NK-92 (cell line): ENCODE results near the gene ZNF853.
A peak's percentile ranks its signal among the peaks of the same experiment; 100 is the strongest.
"Not testable (repeated sequence)": the region's sequence is repeated elsewhere in the genome, so short reads cannot be mapped to it uniquely, and the experiment has no call there.

Source experiments
- DNase-seq: peaks from one replicate; lab custom pipeline; 2025; ENCODE audit not compliant: unreplicated experiment; lab: John Stamatoyannopoulos, UW

Gene ZNF853

DNA sequence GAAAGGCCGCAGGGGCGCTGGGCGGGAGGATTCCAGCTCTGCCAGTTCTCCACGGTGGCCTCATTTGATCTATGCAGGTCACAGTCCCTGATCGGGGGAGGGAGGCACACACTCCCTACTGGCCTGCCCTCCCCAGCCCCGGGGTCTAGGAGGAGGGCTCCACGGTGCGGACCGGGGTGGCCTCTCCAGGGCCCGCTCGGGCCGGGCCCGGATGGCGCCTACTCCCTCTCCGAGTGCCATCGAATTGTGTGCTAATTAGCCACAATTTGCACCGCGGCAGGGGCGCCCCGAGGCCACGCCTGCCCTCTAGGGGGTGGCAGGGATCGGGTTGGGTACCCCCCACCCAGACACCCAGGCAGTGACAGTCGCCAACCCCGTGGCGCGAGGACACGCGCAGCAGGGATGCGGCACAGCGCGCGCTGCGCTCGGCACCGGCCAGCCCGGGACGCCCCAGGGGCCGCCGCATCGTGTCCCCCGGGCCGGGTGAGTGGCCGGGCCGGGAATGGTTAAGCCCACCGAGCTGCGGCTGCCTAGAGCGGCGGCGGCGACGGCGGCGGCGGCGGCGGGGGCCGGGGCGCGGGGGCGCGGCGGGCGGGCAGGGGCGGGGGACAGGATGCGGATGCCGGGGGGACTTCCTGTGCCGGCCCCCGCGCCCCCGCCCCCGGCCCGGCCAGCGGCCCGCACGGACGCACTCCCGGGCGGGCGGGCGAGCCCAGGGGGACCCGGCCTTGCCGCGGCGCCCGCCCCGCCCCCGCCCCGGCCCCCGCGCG is at the start of gene ZNF853:
TSS of gene ZNF853 (plus strand) at position 658 of the 770 bp plus-strand sequence. CDS start 565 bp downstream, outside the sequence.
- no peak for DNase-seq

DNA sequence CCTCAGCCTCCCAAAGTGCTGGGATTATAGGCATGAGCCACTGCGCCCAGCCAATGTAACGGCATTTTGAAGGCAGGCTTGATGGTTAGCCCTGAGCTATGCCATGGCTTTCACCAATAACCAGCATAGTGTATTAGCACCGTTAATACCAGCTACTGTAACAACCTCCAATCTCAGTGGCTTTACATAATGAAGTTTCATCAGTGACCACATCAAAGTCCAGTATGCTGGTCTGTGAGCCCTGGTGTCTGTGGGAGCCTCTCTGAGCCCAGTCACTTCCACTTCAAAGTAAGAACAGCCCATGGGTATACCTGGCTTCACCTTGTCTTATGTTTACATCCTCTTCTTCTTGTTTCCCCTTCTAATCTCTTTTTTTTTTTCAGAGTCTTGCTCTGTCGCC is 49.8 kb upstream of the ZNF853 start:
- no peak for DNase-seq

DNA sequence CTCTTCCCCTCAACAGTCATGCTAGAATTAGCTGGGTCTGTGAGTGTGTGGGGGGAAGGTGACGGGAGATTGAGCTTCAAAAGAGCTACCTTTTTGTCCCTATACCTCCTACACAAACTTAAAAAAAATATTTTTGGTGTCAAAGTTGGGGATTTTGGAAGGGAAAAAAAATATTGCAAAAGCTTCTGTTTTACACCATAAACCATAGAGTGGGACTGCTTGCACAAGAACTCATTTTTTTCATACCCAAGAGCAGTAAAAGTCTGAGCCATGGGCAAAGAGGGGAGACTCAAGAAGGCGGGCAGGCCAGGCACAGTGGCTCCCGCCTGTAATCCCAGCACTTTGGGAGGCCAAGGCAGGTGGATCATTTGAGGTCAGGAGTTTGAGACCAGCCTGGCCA is 47.5 kb upstream of the ZNF853 start:
- no peak for DNase-seq

DNA sequence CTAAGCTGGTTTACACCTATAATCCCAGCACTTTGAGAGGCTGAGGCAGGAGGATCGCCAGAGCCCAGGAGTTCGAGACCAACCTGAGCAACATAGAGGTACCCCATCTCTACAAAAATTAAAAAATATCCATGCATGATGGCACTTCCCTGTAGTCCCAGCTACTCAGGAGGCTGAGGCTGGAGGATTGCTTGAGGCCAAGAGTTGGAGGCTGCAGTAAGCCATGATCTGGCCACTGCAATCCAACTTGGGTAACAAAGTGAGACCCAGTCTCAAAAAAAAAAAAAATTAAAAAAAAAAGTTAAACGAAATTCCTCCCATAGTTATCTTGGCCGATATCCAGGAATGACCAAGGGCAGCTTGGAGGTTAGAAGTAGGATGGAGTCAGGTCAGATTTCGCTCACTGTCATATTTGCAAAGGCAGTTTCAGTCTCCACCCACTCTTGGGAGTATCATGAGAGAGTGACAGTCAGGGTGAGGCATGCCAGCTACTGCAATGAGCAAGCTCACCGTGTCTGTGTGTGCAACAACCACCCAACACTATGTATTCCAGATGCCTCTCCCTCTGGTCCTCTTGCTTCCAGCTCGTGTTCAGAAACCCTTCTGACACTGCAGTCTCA is 44.1 kb upstream of the ZNF853 start:
- no peak for DNase-seq

DNA sequence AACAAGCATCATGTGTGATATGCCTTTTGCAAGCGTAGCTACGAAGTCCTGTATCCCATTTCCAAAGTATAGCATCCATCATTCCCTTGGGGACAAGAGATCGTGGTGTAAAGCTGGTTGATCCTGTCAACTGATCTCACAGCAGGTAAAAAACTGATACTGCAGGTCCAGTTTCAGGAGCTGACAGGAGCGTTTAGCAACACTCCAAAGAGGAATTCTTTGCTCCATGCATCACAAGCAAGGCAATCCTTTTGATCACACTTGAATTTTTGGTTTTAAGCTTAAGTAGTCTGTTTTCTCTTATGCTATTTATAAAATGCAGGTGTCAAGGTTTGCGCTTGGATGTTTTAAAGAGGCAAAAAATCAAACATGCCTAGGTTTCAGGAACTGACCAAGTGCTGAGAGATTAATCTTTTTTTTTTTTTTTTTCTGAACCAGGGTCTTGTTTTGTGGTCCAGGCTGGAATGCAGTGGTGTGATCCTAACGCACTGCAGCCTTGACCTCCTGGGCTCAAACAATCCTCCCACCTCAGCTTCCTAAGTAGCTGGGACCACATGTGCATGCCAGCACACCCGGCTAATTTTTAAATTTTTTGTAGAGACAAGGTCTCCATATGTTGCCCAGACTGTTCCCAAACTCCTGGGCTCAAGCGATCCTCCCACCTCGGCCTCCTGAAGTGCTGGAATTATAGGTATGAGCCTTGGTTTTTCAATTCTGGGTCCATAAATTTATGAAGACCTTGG is 40.0 kb upstream of the ZNF853 start:
- DNase-seq, result no peak

DNA sequence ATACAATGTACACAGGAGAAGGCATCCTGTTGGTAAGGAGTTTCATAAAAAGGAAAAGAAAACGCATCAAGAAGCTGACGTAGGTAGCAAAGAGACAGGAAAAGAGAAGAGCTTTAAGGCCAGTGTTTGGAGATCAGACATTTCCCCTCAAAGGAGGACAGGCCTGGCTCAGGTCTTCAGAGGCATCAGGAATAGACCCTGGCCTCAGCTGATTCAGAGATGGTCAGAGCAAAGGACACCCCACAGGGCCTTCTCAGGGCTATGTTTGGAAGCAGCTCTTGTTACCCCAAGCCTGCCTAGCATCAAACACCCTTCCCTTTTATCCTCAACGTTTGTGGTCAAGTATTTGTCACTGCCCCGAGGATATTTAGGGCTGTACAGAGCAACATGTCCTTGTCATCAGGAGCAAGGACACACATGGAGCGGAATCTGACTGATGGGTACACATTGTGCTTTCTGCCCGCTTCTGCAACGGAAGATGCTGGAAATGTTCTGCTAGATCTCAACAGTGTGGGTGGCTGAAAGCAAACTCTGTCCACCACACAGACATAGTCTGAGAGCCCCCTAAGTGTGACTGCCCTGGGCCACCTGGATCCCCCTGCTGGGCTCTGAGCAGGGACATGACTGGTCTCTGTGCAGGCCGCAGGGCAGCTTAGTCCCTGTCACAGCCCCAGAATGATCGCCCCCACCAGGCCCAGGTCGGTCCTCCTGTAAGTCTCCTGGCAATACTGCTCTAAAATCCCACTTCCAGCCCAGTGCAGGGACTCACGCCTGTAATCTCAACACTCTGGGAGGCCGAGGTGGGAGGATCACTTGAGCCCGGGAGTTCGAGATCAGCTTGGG is 39.2 kb upstream of the ZNF853 start:
- no peak for DNase-seq

DNA sequence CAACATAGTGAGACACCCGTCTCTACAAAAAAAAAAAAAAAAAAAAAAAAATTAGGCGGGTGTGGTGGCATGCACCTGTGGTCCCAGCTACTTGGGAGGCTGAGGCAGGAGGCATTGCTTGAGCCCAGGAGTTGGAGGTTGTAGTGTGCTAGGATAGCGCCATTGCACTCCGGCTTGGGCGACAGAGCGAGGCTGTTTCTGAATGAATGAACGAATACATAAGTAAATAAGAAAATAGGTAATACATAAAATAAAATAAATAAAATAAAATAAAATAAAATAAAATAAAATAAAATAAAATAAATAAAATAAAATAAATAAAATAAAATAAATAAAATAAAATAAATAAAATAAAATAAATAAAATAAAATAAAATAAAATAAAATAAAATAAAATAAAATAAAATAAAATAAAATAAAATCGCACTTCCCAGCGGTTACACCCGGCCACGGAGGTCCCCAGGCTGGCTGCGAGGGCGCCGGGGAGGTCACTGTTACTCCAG is 38.5 kb upstream of the ZNF853 start:
- not testable (repeated sequence) for DNase-seq

DNA sequence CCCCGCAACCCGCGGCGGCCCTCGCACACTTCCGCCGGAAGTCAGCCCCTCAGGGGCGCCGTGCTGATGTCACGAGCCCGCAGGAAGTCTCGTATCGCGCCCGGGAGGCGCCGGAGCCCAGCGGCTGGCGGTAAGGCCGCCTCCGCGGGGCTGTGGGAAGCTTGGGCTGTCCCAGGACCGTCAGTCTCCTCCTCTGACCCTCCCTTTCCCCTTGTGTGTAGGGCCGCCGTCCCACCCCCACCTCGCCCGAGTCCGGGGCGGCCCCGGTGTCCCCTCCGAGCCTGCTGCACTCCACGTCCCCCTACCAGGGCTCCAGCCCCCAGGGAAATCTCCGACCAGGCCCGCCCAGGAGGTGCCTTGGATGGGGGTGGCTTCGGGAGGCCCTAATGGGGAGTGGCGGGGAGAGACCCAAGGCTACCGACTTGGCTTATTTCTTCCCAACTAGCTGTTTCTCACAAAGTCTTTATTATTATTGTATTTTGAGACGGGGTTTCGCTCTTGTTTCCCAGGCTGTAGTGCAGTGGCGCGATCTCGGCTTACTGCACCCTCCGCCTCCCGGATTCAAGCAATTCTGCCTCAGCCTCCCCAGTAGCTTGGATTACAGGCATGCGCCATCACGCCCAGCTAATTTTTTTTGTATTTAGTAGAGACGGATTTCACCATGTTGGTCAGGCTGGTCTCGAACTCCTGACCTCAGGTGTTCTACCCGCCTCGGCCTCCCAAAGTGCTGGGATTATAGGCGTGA is 37.9 kb upstream of the ZNF853 start, which contains the start of gene ZDHHC4:
TSS of gene ZDHHC4 (plus strand) at position 86 of the 745 bp plus-strand sequence. CDS start 3,108 bp downstream, outside the sequence.
- DNase-seq, result peak; percentile 56

DNA sequence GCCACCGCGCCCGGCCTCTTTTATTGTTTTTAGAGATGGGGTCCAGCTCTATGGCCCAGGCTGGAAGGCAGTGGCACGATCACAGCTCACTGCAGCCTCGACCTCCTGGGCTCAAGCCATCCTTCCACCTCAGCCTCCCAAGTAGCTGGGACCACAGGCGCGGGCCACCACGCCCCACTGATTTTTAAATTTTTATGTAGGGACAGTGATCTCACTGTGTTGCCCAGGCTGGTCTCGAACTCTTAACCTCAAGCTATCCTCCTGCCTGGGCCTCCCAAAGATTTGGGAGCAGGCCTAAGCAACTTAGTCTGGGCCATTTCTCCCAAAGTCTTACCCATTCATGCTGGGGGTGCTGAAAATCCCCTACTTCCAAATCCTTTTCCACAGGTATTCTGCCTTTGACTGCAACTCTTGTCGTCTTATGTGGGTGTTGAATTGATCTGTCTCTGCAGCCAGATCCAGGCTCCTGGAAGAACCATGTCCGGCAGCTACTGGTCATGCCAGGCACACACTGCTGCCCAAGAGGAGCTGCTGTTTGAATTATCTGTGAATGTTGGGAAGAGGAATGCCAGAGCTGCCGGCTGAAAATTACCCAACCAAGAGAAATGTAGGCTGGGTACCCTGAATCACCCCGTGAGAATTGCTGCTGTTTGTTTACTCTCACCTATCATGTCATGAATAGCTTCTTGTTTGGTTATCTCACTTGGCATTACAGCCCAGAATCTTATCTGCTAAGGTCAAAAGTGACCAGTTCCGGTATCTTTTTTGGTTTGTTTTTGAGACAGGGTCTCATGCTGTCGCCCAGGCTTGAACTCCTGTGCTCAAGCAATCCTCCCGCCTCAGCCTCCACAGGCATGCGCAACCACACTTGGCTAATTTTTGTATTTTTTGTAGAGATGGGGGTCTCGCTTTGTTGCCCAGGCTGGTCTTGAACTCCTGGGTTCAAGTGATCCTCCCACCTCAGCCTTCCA is 37.0 kb upstream of the ZNF853 start:
- no peak for DNase-seq

DNA sequence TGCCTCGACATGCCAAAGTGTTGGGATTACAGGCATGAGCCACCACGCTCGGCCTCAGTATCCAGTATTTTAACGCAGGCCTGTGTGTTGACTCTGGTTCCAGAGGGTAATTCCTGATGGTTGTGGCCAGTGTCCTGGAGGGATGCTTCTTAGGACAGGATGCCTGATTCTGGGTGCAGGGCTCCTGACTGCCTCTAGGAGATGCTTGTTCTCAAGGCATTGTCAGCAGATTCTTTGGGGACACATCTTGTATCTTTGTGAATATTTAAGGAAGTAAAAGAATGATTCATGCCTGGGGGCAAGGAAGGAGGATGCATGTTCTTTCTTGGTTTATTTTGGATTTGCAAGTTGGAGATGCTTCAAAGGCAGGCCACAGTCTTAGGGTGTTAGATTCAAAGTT is 36.0 kb upstream of the ZNF853 start:
- DNase-seq, result no peak

DNA sequence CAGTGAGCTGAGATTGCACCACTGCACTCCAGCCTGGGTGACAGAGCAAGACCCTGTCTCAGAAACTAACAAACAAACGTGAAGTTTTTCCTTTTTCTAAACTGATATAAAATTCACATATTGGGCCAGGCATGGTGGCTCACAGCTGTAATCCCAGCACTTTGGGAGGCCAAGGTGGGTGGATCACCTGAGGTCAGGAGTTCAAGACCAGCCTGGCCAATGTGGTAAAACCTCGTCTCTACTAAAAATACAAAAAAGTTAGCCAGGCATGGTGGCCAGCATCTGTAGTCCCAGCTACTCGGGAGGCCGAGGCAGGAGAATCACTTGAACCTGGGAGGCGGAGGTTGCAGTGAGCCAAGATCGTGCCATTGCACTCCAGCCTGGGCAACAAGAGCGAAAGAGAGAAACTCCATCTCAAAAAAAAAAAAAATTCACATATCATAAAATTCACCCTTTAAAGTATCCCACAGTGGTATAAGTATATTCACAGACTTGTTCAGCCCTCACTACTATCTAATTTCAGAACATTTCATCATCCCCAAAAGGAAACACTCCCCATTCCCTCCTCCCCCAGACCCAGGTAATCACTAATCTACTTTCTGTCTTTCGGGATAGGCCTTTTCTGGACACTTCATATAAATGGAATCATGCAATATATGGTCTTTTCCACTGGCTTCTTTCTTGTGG is 29.5 kb upstream of the ZNF853 start:
- DNase-seq, result not testable (repeated sequence)

DNA sequence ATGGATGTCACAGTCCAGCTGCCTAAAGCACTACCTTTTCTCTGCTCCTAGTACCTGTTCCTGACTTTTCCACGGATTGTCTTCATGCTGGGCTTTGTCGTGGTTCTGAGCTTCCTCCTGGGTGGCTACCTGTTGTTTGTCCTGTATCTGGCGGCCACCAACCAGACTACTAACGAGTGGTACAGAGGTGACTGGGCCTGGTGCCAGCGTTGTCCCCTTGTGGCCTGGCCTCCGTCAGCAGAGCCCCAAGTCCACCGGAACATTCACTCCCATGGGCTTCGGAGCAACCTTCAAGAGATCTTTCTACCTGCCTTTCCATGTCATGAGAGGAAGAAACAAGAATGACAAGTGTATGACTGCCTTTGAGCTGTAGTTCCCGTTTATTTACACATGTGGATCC is 26.8 kb upstream of the ZNF853 start:
- DNase-seq, result no peak

DNA sequence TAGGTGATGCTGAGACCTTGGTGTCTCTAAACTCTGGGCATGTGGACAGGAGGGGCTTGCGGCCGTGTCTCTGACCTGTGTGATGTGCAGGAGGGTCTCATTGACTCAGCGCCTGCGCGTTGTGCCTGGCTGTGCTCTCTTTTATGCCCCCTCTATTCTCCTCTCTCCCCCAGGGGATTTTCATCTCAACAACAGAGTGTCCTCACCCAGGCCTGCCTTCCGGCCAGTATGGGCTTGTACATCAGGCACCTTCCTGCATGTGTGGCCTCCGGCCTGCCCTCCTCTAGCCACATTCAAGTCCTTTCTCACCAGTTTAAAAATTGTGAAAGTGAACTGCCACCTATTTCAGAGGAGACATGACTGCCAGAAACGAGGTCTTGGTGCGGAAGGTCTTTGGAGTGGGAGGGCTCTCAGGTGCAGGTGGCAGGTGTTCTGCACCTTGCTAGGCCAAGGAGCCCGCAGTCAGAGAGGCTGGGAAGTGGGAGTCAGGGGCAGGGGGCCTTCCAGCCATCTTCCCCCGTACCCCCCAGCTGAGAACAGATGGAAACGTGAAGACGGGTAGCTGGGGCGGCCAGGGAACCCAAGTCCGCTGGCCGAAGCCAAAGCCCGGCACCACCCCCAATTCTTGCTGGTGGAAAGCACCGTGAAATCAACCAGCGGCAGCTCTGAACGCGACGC is 26.1 kb upstream of the ZNF853 start:
- DNase-seq, result no peak

DNA sequence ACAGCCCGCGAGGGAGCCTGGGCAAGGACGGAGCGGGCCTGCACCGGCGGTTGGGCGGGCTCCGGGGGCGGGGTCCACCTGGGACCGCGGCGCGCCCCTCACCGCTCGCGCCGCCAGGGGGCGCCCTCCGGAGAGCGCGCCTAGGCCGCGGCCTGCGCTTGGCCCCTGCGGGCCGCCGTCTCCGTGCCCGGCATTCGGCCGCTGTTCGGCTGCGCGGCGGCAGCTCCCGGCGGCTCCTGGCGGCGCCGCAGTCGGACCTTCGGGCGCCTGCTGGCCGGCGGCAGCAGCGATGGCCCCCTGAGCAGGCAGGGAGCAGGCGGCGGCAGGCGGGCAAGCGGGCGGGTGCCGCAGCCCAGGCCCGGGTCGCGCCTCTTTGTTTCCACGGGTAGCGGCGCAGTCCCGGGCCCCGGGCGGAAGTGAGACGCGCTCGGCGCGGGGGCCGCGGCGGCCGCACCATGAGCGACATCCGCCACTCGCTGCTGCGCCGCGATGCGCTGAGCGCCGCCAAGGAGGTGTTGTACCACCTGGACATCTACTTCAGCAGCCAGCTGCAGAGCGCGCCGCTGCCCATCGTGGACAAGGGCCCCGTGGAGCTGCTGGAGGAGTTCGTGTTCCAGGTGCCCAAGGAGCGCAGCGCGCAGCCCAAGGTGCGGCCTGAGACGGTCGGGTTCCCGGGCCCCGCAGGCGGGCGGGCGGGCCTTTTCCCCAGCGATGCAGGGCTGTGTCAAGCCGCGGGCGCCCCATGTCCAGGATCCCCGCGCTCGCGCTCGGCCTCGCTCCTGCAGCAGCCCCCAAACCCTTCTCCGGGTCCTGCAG is 25.4 kb upstream of the ZNF853 start, which contains the start of gene INTS15:
TSS of gene INTS15 (plus strand) at position 193 of the 816 bp plus-strand sequence. CDS start at position 456, 263 bp downstream.
- DNase-seq, result no peak

DNA sequence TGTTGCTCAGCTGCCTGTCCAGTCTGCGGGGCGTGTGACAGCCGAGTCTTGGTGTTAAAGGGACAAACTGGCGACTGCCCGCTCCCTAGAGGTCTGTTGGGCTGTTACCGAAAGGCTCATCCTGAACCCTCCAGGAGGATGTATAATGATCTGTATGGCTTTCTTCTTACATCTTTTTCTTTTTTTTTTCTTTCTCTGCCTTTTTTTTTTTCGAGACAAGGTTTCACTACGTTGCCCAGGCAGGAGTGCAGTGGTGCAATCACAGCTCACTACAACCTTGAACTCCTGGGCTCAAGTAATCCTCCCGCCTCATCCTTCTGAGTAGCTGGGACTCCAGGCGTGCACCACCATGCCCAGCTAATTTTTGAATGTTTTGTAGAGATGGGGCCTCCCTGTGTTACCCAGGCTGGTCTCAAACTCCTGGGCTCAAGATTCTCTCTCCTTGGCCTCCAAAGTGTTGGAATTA is 24.7 kb upstream of the ZNF853 start:
- no peak for DNase-seq

DNA sequence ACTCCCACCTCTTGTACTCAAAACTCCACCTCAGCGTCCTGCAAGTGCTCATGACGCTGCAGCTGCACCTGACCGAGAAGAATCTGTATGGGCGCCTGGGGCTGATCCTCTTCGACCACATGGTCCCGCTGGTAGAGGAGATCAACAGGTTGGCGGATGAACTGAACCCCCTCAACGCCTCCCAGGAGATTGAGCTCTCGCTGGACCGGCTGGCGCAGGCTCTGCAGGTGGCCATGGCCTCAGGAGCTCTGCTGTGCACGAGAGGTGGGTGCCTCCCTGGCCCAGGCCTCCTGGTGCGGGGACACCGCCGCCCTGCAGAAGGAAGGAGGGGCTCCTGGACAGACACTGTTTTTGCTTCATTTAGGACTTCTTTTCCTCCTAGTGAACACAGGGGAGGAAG is 15.3 kb upstream of the ZNF853 start:
- DNase-seq, result no peak

DNA sequence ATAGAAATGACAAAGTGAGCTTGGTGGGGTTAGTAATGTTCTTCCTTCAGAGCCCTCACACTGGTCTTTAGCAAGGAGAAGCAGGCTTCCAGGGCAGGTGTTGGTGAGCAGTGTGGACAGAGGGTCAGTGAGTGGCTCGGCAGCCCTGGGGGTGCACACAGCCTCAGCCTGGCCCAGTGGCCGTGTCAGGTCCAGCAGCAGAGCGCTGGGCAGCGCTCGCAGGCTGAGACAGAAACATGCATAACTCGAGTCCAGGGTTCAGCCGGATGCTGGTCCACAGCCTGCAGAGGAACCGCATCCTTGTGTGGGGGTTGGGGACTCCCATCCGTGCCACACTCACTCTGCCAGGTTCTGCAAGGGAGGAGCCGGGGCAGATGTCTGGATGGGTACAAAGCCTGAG is 11.0 kb upstream of the ZNF853 start:
- DNase-seq, result no peak
